Activated CD8-positive, alpha-beta memory T cell treated with anti-CD3 and anti-CD28 coated beads, Interleukin-2, amount 10 ng/mL, durations not matched to agents 7 days and 5 days (primary cell): Measurements from ENCODE around the gene DMTF1. TPM values are rescaled to one million over a fixed set of nuclear protein-coding genes. Genes with fewer than 3 reads are reported as not detected.

Experiments
- ATAC-seq: fragments of 150-1000 bp; cut with Tn5 transposase; one replicate; pipeline ENCODE4 v1.10.0; 2021; ENCODE audit warnings: moderate library complexity
- CTCF ChIA-PET: fragments of 350-600 bp; sonication (Branson Sonifier 250); formaldehyde crosslinking; loops from one replicate; lab custom pipeline; 2021; ENCODE audit warnings: antibody characterized with exemption; lab: Charles Lee
- DNase-seq: peaks from one replicate; pipeline ENCODE4 v3.0.0-alpha.2; 2020
- H3K27ac Mint-ChIP-seq: one replicate; pipeline ENCODE4 v1.8.0; 2021; ENCODE audit warnings: mild to moderate bottlenecking, mixed read lengths
- H3K27me3 Mint-ChIP-seq: one replicate; pipeline ENCODE4 v1.8.0; 2021; ENCODE audit warnings: mixed read lengths
- H3K36me3 Mint-ChIP-seq: one replicate; pipeline ENCODE4 v1.8.0; 2021; ENCODE audit warnings: mild to moderate bottlenecking, mixed read lengths
- H3K4me1 Mint-ChIP-seq: one replicate; pipeline ENCODE4 v1.8.0; 2021; ENCODE audit warnings: mixed read lengths
- H3K4me3 Mint-ChIP-seq: one replicate; pipeline ENCODE4 v1.8.0; 2021; ENCODE audit warnings: mild to moderate bottlenecking, moderate library complexity, mixed read lengths
- H3K9me3 Mint-ChIP-seq: one replicate; pipeline ENCODE4 v1.8.0; 2022; ENCODE audit warnings: low read depth, mixed read lengths
- total RNA-seq, 2 experiments: library from RNA; stranded (reverse); gene quantifications; one replicate each; pipeline ENCODE4 v1.2.3, GENCODE V29; 2021

DMTF1 gene
- total RNA-seq, 2 experiments from 2014 or later = 104 to 121 TPM

- H3K4me3 Mint-ChIP-seq = no peak overlapping the region
- H3K4me1 Mint-ChIP-seq = peaks cover 46% of the 10 kb centered on the region
- ATAC-seq (no peak), DNase-seq (no peak)
- H3K36me3 Mint-ChIP-seq = peaks cover 75% of the 10 kb centered on the region
- no peak overlapping the region for H3K27ac Mint-ChIP-seq
- no peaks in the 10 kb centered on the region for H3K27me3 Mint-ChIP-seq
- H3K9me3 Mint-ChIP-seq = peaks cover 11% of the 10 kb centered on the region
- CTCF ChIA-PET = no interaction called here
Measured at GRCh38 chr7:87209295-87209924, 57.2 kb downstream of the DMTF1 start.

DNA sequence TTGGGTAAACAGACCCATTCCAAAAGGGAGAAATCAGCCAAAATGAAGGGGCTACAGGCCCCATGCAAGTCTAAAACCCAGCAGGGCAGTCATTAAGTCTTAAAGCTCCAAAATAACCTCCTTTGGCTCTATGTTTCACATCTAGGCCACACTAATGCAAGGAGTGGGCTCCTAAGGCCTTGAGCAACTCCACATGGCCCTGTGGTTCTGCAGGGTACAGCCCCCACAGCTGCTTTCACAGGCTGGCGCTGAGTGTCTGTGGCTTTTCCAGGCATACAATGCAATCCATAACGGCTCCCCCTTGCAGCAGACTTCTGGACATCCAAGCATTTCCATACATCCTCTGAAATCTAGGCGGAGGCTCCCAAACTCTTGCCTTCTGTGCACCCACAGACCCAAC lies 58.3 kb downstream of the DMTF1 start:
- Mint-ChIP-seq H3K4me1 (peaks cover 54% of the 10 kb centered on the region), H3K4me3 (no peak overlapping the region), H3K36me3 (peaks cover 68% of the 10 kb centered on the region), H3K9me3 (peaks cover 10% of the 10 kb centered on the region), H3K27ac (no peak overlapping the region), H3K27me3 (no peaks in the 10 kb centered on the region)
- DNase-seq (no peak), ATAC-seq (no peak)
- CTCF ChIA-PET = interaction anchor here (1.1 kb wide), 1 partner anchor 62 kb away, joined by 3 read pairs; no protein-coding TSS in a partner anchor

- DNase-seq (no peak), ATAC-seq (no peak)
- H3K36me3 Mint-ChIP-seq = peaks cover 56% of the 10 kb centered on the region
- H3K27ac Mint-ChIP-seq = peak overlapping the region; percentile 88
- CTCF ChIA-PET = interaction anchor here (0.6 to 2.6 kb wide), 8 partner anchors 8 to 259 kb away, joined by 3 to 13 read pairs (median 4); partner anchors contain the start of gene DMTF1
- H3K27me3 Mint-ChIP-seq = no peaks in the 10 kb centered on the region
- no peaks in the 10 kb centered on the region for H3K9me3 Mint-ChIP-seq
- peaks cover 69% of the 10 kb centered on the region for H3K4me1 Mint-ChIP-seq
- H3K4me3 Mint-ChIP-seq = peak overlapping the region; percentile 49
Measured at GRCh38 chr7:87212498-87212897, 60.2 kb downstream of the DMTF1 start.

DNA sequence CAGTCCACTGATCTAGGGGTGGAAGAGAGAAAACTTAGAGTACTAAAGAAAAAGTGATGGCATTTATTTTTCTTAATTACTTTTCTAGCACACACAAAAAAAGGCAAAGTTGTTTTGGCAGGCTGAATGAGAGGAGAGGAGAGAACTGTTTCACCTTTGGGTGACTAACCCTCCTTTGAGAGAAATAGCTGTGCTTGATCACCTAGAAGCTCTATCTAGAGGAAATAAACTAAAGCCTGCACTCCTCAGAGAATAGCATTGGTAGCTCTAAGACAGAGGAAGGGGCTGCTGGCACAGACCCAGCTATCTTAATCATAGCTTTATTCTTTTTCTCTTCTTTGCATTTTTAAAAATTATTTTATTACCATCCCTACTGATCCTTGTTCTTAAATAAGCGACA lies 61.0 kb downstream of the DMTF1 start:
- H3K9me3 Mint-ChIP-seq = no peaks in the 10 kb centered on the region
- CTCF ChIA-PET = interaction anchor here (1.1 to 2.6 kb wide), 8 partner anchors 8 to 65 kb away, joined by 3 to 13 read pairs (median 5); partner anchors contain the start of gene DMTF1
- peak overlapping the region; percentile 88 for H3K27ac Mint-ChIP-seq

GRCh38 chr7:87213811-87214210 lies 61.6 kb downstream of the DMTF1 start:
- Mint-ChIP-seq H3K9me3 (no peaks in the 10 kb centered on the region), H3K27me3 (no peaks in the 10 kb centered on the region), H3K4me1 (peaks cover 71% of the 10 kb centered on the region), H3K27ac (peak overlapping the region; percentile 76), H3K36me3 (peaks cover 43% of the 10 kb centered on the region), H3K4me3 (peak overlapping the region; percentile 16)
- ATAC-seq (no peak), DNase-seq (no peak)
- CTCF ChIA-PET = interaction anchor here (1.4 to 2.6 kb wide), 5 partner anchors 8 to 66 kb away, joined by 4 to 13 read pairs (median 5); partner anchors contain the start of gene DMTF1

More for the DNA sequence above, 61.0 kb downstream of the DMTF1 start:
- Mint-ChIP-seq H3K4me3 (no peak overlapping the region), H3K27me3 (no peaks in the 10 kb centered on the region), H3K4me1 (peaks cover 73% of the 10 kb centered on the region), H3K36me3 (peaks cover 48% of the 10 kb centered on the region)
- DNase-seq = no peak
- ATAC-seq = no peak

DNA sequence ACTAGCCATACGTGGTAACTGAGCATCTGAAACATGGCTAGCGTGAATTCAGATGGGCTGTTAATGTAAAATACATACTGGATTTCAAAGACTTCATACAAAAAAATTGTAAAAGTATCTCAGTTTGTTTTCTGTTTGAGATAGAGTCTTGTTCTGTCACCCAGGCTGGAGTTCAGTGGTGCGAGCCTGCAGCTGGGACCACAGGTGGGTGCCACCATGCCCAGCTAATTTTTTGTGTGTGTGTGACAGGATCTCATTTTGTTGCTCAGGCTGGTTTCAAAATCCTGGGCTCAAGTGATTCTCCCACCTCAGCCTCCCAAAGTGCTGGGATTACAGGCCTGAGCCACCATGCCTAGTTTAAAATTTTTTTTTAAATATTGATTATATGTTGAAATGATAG lies 62.8 kb downstream of the DMTF1 start:
- H3K9me3 Mint-ChIP-seq = no peaks in the 10 kb centered on the region
- H3K36me3 Mint-ChIP-seq = peaks cover 34% of the 10 kb centered on the region
- no peak for ATAC-seq
- H3K27ac Mint-ChIP-seq = no peak overlapping the region
- no peak for DNase-seq
- no peak overlapping the region for H3K4me3 Mint-ChIP-seq
- H3K27me3 Mint-ChIP-seq = no peaks in the 10 kb centered on the region
- peaks cover 65% of the 10 kb centered on the region for H3K4me1 Mint-ChIP-seq
- CTCF ChIA-PET = interaction anchor here (0.8 to 7.1 kb wide), 2 partner anchors 59 to 61 kb away, joined by 5 to 42 read pairs; partner anchors contain the start of gene DMTF1

DNA sequence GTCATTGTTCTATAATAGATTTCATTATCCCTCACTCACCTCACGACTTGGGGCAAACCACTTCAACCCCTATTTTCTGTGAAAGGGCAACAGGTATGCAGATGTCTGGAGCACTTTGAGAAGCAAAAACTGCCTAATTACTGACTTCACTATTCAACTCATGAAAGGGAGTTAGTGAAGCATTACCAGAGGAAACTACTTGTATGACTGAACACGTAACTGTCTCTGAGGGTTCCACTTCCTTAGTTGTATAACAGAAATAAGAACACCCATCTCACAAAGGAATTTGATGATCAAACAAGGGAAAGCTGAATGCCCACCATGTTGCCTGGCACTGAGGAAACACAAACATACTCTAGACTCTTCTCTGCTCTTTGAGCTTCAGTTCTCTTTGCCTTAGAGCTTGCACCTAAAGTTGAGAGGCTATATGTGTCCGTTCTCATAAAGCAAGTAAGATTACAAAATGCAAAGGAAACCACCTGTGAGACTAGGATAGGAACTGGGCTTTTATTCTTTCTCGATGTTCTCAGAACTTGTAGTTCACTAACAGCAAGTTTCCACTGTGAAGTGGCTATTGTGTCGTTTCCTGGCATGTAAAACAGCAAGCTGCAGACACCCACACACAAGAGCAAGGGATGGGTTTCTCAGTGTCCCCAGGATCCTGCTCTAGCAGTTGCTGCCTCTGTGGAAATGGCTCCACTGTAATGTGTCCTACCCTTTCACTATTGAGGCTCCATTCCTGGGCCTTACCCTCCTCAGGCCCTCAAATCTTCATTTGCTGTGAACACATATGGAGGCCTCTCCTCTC lies 64.7 kb downstream of the DMTF1 start:
- Mint-ChIP-seq H3K4me3 (peak overlapping the region; percentile 97), H3K36me3 (peaks cover 18% of the 10 kb centered on the region), H3K4me1 (peaks cover 60% of the 10 kb centered on the region), H3K27ac (peak overlapping the region; percentile 96), H3K9me3 (no peaks in the 10 kb centered on the region), H3K27me3 (peaks cover 10% of the 10 kb centered on the region)
- CTCF ChIA-PET = interaction anchor here (0.8 to 7.1 kb wide), 3 partner anchors 12 to 63 kb away, joined by 3 to 42 read pairs (median 3); partner anchors contain the start of gene DMTF1
- ATAC-seq (peak; percentile 28), DNase-seq (peak; percentile 63)

GRCh38 chr7:87217983-87218653 lies 65.9 kb downstream of the DMTF1 start:
- CTCF ChIA-PET = interaction anchor here (0.8 to 7.1 kb wide), 4 partner anchors 13 to 64 kb away, joined by 3 to 42 read pairs (median 4); partner anchors contain the start of gene DMTF1
- DNase-seq = no peak
- peaks cover 10% of the 10 kb centered on the region for H3K27me3 Mint-ChIP-seq
- peak overlapping the region; percentile 96 for H3K27ac Mint-ChIP-seq
- H3K4me1 Mint-ChIP-seq = peaks cover 48% of the 10 kb centered on the region
- peaks cover 13% of the 10 kb centered on the region for H3K36me3 Mint-ChIP-seq
- no peak for ATAC-seq
- H3K9me3 Mint-ChIP-seq = no peaks in the 10 kb centered on the region
- H3K4me3 Mint-ChIP-seq = peak overlapping the region; percentile 97

DNA sequence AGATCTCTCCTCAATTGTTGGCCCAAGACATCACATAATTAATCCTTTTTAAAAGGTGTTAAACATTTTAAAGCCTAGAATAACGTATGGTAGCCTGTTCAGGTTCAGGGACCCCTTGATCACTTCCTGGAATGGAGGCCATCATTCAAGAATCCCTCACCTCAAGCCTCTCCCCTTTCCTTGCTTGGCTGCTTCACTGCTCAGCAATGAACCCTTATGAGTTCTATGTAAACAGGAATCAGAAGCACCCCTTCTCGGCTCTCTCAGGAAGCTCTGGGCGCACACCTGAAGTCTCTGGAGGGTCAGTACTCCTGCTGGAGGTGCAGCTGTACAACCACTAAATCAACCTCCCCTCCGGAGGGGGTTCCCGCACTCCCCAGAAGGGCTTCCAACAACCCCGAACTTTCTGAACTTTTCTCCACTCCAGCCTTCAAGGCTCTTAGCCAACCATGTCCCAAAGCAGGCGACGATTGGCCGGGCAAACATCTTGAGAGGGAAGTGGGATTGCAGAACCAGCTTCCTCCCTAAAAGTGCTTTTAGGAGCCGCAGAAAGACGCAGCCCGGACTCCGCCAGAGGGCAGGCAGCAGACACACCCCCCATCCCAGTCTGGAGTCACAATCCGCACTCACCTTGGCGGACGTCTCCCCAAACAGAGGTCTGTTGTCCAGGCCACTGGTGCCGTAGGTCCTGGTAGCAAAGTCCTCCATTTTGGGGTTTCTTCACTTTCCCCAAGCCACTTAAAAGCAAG lies 66.7 kb downstream of the DMTF1 start:
- no peaks in the 10 kb centered on the region for H3K9me3 Mint-ChIP-seq
- CTCF ChIA-PET = interaction anchor here (0.6 to 7.1 kb wide), 9 partner anchors 15 to 75 kb away, joined by 3 to 42 read pairs (median 3); partner anchors contain the start of gene DMTF1
- ATAC-seq = peak; percentile 3
- H3K4me3 Mint-ChIP-seq = peak overlapping the region; percentile 97
- peaks cover 10% of the 10 kb centered on the region for H3K27me3 Mint-ChIP-seq
- H3K4me1 Mint-ChIP-seq = peaks cover 39% of the 10 kb centered on the region
- no peak for DNase-seq
- peaks cover 13% of the 10 kb centered on the region for H3K36me3 Mint-ChIP-seq
- H3K27ac Mint-ChIP-seq = peak overlapping the region; percentile 96

DNA sequence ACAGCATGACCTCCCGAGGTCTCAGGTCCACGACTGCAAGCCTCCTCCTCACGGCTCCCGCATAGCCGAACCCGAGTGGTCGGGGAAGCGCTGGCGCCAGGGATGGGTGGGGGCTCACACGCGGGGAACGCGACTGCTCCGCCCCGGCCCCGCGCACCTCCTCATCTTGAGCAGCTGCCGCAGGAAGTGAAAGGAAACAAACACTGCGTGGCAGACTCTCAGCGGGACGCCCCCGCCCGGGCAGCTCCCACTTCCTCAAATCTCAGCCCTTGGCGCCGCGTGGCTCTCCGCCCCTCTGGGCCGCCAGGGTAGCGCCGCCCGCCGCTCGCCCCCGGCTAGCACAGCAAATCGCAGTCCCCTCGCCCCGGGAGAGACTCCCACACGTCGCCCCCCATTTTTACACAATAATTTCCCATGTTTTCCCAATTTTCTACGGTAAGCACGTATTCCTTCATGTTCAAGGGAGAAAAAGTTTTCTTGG lies 67.3 kb downstream of the DMTF1 start, which contains the start of gene TMEM243:
Gene TMEM243 (minus strand): TSS at position 188 of the 481 bp plus-strand sequence. CDS start 229 bp downstream, outside the sequence.
- Mint-ChIP-seq H3K9me3 (no peaks in the 10 kb centered on the region), H3K36me3 (peaks cover 9% of the 10 kb centered on the region)

DNA sequence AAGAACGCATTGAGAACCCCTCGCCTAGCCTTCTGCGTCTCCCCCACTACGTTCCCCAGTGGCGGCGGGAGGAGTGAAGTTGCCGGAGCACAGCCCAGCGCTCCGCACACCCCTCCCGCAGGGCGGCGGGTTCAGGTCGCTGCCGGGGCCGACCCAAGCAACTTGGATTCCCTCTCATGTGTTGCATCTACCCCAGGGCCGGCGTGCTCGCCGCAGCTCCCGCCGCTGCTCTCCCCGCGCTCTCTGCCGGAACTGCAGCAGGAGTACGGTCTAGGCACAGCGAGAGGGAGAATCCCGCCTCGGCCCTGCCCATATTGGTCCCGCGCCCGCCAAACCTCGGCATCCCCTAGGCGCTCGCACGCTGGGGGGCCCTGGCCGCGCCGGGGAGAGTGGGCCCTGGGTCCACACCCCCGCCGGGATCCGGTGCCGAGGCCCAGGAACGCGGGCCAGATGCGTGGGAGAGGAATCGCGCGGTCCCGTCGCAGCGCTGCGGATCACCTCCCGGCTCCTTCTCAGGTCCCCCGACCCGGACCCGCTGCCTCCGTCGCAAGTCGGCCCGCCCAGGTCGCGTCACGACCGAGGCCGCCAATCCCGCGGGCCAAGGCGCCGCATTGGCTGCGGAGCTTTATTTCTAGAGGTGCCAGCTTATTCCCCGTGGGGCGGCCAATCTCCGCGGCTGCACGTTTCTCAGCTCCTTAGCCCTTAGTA lies 67.9 kb downstream of the DMTF1 start:
- CTCF ChIA-PET = interaction anchor here (0.9 to 7.1 kb wide), 7 partner anchors 16 to 76 kb away, joined by 3 to 42 read pairs (median 4); partner anchors contain the start of gene DMTF1
- Mint-ChIP-seq H3K27ac (peak overlapping the region; percentile 96), H3K36me3 (peaks cover 8% of the 10 kb centered on the region), H3K4me1 (peaks cover 28% of the 10 kb centered on the region), H3K9me3 (no peaks in the 10 kb centered on the region), H3K4me3 (peak overlapping the region; percentile 97), H3K27me3 (peaks cover 10% of the 10 kb centered on the region)
- DNase-seq = peak; percentile 87
- ATAC-seq = peak; percentile 65

More for the DNA sequence above, 67.3 kb downstream of the DMTF1 start, which contains the start of gene TMEM243:
- DNase-seq (peak; percentile 90), ATAC-seq (peak; percentile 76)
- CTCF ChIA-PET = interaction anchor here (0.6 to 7.1 kb wide), 7 partner anchors 16 to 75 kb away, joined by 3 to 42 read pairs (median 3); partner anchors contain the start of gene DMTF1
- Mint-ChIP-seq H3K4me3 (peak within 1 kb of the TSS; percentile 97), H3K4me1 (peaks cover 33% of the 10 kb centered on the region), H3K27ac (peak within 1 kb of the TSS; percentile 96), H3K27me3 (peaks cover 10% of the 10 kb centered on the region)
